CD4-positive, alpha-beta T cell treated with Interferon alpha-2 for 1 hour (primary cell): ENCODE results near the gene ZCWPW1.

Experiments
- DNase-seq, 2 donors: peaks; one replicate each; pipeline ENCODE4 v3.0.0-alpha.2; 2020 to 2022

ZCWPW1 gene, protein sequence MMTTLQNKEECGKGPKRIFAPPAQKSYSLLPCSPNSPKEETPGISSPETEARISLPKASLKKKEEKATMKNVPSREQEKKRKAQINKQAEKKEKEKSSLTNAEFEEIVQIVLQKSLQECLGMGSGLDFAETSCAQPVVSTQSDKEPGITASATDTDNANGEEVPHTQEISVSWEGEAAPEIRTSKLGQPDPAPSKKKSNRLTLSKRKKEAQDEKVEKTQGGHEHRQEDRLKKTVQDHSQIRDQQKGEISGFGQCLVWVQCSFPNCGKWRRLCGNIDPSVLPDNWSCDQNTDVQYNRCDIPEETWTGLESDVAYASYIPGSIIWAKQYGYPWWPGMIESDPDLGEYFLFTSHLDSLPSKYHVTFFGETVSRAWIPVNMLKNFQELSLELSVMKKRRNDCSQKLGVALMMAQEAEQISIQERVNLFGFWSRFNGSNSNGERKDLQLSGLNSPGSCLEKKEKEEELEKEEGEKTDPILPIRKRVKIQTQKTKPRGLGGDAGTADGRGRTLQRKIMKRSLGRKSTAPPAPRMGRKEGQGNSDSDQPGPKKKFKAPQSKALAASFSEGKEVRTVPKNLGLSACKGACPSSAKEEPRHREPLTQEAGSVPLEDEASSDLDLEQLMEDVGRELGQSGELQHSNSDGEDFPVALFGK

DNA sequence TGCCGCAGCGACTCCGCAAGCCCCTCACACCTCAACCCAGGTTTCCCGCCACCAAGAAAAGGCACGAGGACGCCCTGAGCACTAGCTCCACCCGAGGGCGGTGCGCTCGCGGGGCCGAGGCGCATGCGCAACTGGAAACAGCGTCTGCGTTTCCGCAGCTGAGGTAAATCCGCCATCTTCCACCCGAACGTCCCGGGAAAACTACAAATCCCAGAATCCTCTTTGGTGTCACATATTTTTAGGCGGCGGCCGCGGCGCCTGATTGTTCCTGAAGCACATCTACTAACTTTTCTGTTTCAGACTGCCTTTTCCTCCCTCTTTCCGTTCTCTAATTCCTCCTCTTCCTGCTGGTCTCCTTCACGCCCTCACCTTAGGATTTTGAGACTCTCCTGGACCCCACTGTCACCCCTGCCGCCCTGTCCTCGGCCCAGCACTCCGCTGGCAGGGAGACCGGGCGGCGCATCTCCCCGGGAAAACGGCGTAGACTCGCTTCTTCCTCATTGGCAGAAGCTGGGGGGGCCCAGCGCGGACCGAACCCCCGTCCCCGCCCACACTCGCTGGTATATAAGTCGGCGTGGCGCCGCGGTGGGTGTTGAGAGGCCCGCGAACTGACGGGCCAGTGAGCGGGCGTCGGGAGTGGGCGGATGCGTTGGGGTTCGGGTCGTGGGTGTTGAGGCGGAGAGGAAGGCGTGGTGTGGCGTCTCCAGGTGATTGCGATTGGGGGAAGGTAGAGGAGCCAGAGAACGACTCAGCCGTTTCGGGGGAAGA lies at the start of gene ZCWPW1:
Gene ZCWPW1 (minus strand): TSS at position 505 of the 768 bp plus-strand sequence. CDS start 8,054 bp downstream, outside the sequence.
- peak; percentile 98 for DNase-seq

DNA sequence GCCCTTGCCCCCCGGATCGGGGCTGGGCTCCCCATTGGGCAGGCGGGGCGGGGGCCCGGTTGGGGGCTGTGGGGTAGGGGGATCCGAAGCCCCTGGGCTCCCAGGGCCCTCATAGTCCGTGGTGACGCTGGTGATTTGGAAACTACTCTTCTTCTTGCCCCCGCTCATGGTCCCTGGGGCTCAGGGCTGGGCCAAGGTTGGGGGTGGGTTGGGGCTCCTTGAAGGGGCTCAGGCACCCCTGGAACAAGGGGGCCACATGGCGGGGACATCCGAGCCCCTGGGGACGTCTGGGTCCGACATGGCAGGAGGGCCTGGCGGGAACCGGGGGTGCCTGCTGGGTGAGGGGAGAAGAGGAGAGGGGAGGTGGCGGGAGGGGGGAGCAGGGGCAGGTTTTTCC lies 49.4 kb upstream of the ZCWPW1 start:
- DNase-seq = no peak

DNA sequence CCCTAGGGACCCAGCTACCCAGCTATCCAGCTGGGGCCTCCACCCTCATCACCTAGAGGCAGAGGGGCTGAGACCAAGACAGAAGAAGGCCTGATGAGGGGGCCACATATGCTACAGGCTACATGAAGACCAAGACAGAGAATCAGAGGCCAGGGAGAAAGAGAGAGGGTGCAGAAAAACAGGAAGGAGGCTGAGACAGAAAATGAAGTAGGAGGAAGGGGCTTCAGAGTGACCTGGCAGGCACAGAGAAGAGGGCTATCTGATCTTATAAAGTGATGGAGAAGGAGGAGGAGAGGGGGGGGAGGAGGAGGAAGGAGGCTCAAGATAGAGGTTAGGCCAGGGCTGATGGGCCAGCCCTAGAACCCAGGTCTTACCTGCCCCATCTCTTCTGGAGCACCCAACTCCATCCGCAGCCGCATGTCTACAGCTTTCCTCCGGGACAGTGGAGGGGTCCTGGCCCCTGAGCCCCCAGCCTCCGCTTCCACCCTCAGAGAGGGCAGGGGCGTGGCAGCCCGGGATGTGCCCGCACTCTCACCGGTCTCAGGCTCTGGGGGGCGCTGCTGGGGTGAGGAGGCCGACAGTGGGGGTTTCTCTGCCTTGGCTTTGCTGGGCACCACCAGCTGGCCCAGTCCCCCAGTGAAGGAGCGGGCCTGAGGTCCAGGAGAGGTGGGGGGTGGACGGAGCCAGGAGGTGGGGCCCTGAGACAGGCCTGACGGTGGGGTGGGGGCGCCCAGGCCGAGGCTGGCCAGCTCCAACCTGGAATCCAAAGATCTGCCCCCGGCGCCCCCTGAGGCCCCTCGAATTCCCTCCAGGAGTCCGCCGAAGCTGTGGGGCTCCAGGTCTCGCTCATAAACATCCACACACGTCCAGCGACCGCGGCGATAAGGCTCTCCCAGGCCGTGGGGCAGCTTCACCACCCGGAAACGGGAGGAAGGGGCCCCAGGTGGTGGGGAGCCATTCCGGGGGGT lies 48.7 kb upstream of the ZCWPW1 start:
- DNase-seq = peak in 1 of 2 donors; percentile 48

DNA sequence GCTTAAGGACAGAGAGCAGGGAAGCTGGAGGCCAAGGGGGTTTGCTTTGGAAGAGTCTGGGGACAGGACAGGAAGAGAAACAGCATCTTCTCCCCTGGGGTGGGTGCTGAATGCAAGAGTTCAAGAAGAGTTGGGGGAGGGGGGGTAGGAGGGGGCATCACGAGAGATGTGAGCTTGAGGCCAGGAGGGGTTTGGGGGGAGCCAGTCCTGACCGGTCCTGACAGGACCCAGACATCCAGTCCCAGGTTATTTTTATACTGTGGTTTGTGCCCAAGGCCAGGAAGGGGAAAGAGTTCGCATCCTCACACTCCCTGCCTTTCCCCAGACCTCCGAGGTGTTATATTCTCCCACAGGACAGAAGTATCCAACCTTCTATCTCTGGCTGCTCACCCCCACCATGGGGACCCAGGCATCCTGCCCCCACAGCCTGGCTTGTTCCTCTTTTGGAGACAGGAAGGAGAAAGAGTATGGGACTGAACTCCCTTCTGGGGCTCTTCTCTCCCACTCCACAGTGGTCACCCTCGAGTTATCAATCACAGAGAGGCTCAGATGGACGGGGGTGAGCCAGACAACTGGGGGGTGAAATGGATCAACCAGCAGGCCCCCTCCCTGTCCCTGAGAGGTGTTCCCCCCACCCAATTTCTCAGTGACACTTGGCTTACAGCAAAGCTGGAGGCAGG lies 47.7 kb upstream of the ZCWPW1 start:
- DNase-seq = no peak

DNA sequence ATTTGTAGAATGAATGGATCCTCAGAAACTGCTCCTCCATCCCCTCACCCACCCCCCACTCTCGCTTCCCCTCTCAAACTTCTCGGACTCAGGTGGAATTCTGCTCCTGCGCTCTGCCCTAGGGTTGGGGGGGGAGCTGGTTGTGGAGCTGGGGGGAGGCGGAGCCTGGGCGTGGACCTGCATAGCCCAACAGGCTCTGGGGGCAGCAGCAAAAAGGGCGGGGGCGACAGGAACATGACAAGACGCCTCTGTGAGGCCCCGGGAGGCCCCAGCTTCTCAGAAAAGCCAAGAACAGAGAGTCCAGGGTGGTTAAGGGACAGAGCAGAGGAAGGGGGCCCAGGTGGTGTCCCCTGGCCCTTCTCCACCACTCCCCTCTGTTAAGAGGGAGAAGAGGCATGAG lies 47.0 kb upstream of the ZCWPW1 start:
- no peak for DNase-seq

DNA sequence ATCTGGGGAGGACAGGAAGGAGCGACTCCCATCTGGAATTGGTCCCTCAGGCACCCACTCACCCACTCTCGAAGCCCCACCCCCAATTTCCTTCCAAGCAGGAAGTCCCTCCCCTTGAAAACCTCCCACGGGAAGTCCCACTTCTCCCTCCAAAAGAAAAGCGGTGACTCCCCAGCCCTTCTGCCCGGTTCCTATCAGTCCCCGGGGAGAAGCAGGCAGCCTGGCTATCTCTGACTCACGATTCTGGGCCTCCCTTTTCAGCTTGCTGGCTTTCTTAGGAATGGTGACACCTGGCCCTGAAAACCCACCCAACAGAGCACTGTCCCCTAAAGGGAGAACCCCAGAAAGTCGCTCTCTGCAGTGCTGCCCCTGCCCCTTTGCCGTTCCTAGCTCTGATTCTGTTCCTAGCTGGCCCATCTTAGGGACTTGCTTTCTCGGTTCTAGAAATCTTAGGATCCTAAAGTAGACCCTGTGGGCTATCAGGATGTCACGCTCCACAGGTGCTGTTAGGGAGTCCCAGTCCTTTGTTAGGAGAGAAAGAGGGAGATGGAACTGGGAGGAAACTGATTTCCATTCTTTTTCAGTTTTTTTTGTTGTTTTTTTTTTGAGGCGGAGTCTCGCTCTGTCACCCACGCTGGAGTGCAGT lies 44.5 kb upstream of the ZCWPW1 start:
- no peak for DNase-seq

DNA sequence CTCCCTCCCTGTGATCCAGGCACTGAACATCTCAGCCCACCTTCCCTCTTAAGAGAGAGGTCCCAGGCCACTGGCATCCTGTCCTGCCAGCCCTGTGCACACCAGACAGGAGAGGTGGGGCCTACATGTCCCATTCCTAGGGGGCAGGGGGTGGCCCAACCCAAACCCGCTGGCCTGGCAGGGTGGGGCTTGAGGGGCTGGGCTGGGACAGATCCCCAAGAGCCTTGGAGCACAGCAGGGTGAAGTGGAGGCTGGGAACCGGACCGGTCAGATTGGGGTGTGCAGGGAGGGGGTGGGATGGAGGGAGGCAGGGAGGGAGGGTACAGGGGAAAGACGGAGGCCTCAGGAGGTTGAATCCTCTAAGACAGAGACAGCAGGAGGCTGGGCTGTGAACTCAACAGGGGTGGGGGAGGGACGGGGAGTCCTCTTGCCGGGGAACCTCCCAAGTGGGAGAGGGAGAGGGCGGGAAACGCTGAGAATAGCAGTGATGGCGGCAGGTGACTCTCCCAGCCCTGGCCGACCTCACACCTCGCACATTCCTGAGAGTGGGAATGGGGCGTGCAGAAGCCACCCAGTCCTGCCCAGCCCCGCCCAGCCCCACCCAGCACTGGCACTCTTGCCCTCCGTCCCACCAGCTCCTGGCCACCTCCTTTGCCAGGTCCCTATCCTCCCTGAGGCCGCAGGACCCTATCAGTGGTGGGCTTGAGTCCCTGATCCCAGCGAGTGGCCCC lies 43.8 kb upstream of the ZCWPW1 start:
- no peak for DNase-seq

GRCh38 chr7:100471021-100471420 lies 42.5 kb upstream of the ZCWPW1 start:
- DNase-seq = no peak

DNA sequence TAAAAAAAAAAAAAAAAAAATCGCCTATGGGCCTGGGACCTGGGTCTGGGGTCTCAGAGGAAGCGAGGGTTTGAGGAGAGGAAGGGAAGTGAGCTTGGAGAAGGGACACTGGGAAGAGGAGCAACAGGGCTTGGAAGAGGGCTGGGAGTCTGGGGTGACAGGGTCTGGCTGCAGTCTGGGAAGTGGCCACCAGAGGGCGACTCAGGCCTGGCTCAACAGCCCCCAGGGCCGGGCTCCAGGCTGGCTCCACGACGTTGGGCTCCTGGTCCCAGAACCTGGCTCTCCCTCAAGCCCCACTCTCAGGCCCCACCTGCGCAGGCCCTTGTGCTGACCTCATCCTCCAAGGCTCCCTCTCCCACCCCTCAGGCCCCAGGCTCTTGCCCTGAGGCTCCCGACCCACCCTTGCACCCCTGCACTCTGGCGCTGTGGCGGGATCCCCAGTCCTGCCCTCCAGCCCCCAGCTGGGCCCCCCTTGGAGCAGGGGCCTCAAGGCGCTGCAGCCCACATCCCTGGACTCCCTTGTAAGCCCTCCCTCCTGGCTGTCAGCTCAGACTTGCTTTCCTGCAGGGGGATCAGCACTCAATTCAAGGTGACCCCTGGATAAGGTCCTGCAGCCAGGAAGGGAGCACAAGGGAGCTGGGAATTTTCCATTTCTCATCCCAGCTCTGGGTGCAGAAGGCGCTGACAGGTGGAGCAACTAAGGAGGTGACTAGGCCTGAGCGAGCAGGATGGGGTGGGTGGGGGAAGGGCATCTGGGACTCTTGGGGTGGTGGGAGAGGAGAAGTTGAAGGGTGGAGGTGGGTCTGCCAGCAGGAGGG lies 40.9 kb upstream of the ZCWPW1 start:
- peak; percentile 76 to 83 for DNase-seq

- no peak for DNase-seq
Measured at GRCh38 chr7:100467638-100468373, 39.3 kb upstream of the ZCWPW1 start.

DNA sequence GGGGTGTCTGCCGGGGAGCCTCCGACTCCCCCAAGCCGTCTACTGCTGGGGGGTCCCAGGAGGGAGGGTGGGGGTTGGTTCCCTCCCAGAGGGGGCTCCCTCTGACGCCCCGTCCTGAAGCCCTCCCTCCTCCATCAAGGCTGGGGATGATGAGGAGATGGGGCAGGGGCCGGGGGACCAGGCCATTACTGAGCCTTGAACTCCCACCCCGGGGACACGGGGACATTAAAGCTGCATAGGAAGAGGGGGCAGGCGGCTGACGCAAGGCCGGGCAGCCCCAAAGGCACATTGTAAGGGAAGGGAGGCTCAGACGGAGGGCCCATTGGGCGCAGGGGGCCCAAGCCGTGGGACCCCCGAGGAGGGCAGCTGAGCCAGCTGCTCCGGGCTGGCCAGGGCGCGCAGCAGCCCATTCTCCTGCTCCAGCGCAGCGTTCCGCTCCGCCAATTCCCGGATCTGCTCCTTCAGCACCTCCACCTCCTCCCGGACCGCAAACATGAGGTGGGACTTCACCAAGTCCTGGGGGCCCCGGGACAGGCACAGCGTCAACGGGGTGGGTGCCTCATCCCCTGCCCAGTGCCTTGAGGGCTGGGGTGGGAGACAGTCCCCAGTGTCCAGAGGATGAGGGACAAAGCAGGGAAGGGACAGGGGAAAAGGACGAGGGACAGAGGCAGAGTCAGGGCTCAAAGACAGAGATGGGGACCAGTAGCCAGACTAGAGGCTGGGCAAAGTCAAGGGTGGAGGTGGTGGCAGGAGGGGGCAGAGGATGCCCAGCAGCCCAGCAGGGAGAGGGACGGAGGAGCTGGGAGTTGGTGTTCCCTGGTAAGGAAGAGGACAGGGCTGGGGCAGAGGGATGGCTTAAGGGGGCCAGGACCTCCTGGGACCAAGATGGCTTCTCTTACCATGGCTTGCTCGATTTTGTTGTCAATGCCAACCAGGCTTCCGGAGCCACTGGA lies 38.4 kb upstream of the ZCWPW1 start:
- DNase-seq = no peak

- DNase-seq = no peak
Measured at GRCh38 chr7:100465702-100466311, 37.3 kb upstream of the ZCWPW1 start.

- DNase-seq = no peak
Measured at GRCh38 chr7:100465299-100465698, 36.8 kb upstream of the ZCWPW1 start.

- DNase-seq = no peak
Measured at GRCh38 chr7:100464791-100465190, 36.3 kb upstream of the ZCWPW1 start.

- no peak for DNase-seq
Measured at GRCh38 chr7:100464210-100464660, 35.7 kb upstream of the ZCWPW1 start, which contains the start of gene SPACDR. SPACDR (minus strand) TSS chr7:100464260; CDS start chr7:100464025, 235 bp downstream.

DNA sequence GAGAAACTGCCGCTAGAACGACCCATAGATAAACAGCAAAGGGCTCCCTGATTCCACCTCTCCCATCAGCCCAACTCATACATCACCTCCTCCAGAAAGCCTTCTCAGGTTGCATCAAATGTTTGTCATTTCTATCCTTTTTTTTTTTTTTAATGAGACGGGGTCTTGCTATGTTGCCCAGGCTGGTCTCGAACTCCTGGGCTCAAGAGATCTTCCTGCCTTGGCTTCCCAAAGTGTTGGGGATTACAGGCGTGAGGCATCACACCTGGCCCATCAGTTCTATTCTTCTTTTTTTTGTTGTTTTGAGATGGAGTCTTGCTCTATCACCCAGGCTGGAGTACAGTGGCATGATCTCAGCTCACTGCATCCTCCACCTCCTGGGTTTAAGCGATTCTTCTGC lies 28.5 kb upstream of the ZCWPW1 start:
- DNase-seq = no peak

- DNase-seq = no peak
Measured at GRCh38 chr7:100456562-100456961, 28.1 kb upstream of the ZCWPW1 start.
